Prostate gland (tissue), 2 donors: Measurements from ENCODE around the gene TEX54.

ENCODE experiments used
- CTCF ChIP-seq, 4 experiments: fragments of 200-600 bp in 2 of 4; fragments of 450-650 bp in 2 of 4; sonication (generic) in 2 of 4; IDR thresholded peaks; 1 replicate in 3 of 4; 2 replicates in 1 of 4; pipeline ENCODE4 v1.5.1; 2016 to 2019; ENCODE audit warnings: antibody characterized with exemption in 4 of 4, mild to moderate bottlenecking in 2 of 4, moderate library complexity in 2 of 4
- POLR2A ChIP-seq: fragments of 450-650 bp; IDR thresholded peaks from one replicate; pipeline ENCODE4 v1.6.1; 2016; ENCODE audit warnings: antibody characterized with exemption, mild to moderate bottlenecking

DNA sequence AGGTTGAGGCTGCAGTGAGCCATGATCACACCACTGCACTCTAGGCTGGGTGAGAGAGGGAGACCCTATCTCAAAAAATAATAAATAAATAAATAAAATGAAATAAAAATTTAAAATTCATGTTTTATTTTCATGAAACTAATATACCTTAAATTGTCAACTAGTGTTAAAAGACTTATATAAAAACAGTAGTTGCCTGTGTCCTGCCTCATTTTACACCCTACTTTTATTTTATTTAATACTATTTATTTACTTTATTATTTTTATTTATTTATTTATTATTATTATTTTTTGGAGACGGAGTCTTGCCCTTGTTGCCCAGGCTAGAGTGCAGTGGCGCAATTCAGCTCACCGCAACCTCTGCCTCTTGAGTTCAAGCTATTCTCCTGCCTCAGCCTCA is 11.5 kb upstream of the TEX54 start:
- TF ChIP-seq CTCF (IDR thresholded peaks at IDR 0.05), result no peak
- TF ChIP-seq POLR2A, result no peak
